Prostate gland (tissue), 2 donors: ENCODE data around the gene CFAP20. TPM values are rescaled to one million over a fixed set of nuclear protein-coding genes. Genes with fewer than 3 reads are reported as not detected.

Experiments
- DNase-seq: peaks from one replicate; pipeline ENCODE4 v3.0.0-alpha.2; 2019; ENCODE audit warnings: low spot score
- H3K27ac ChIP-seq, 2 donors: fragments of 200-600 bp; sonication (generic); 2 replicates each; pipeline ENCODE4 v1.5.1; 2017 to 2019
- H3K27me3 ChIP-seq: fragments of 200-600 bp; sonication (generic); replicated peaks from 2 replicates; pipeline ENCODE4 v1.5.1; 2019; ENCODE audit not compliant: insufficient read depth
- H3K36me3 ChIP-seq, 2 donors: fragments of 200-600 bp; sonication (generic); 1 replicate in 1 of 2; 2 replicates in 1 of 2; pipeline versions ENCODE4 v1.5.1 to v1.8.1; 2017 to 2019
- H3K4me1 ChIP-seq: fragments of 200-600 bp; sonication (generic); replicated peaks from 2 replicates; pipeline ENCODE4 v1.5.1; 2019
- H3K4me3 ChIP-seq, 2 donors: fragments of 200-600 bp; sonication (generic); 2 replicates each; pipeline ENCODE4 v1.5.1; 2017 to 2019
- H3K9me3 ChIP-seq: fragments of 200-600 bp; sonication (generic); 2 replicates; pipeline ENCODE4 v1.5.1; 2017
- CTCF ChIP-seq, 4 experiments: fragments of 200-600 bp in 2 of 4; fragments of 450-650 bp in 2 of 4; sonication (generic) in 2 of 4; IDR thresholded peaks; 1 replicate in 3 of 4; 2 replicates in 1 of 4; pipeline ENCODE4 v1.5.1; 2016 to 2019; ENCODE audit warnings: antibody characterized with exemption in 4 of 4, mild to moderate bottlenecking in 2 of 4, moderate library complexity in 2 of 4
- POLR2A ChIP-seq: fragments of 450-650 bp; IDR thresholded peaks from one replicate; pipeline ENCODE4 v1.6.1; 2016; ENCODE audit warnings: antibody characterized with exemption, mild to moderate bottlenecking
- POLR2AphosphoS5 ChIP-seq: sonication (generic); formaldehyde crosslinking; IDR thresholded peaks from one replicate; pipeline ENCODE4 v1.6.1; 2017; ENCODE audit warnings: antibody characterized with exemption
- WGBS: methylation state at CpG from one replicate; pipeline ENCODE4 v1.1.5; 2018; 5-methylcytosine and 5-hydroxymethylcytosine counted together
- intact Hi-C: fragments of 100-400 bp; cut with DNase I; formaldehyde crosslinking; loops from one replicate; pipeline ENCODE4 v1.14.2; 2022
- total RNA-seq, 2 donors: library from RNA; depleted of rRNA; stranded (reverse); fragments of >200 nt; gene quantifications; one replicate each; pipeline ENCODE4 v1.1.0, GENCODE V29; 2016

Gene CFAP20
- total RNA-seq, 2 donors from 2014 or later, result 27.2 to 77.7 TPM

GRCh38 chr16:58116081-58116480 is 13.1 kb downstream of the CFAP20 start:
- no peak overlapping the region for H3K27ac ChIP-seq
- intact Hi-C loops, result no loop called here
- H3K27me3 ChIP-seq, result no peaks in the 10 kb centered on the region
- peaks cover 6% of the 10 kb centered on the region for H3K4me1 ChIP-seq
- peaks cover 0 to 19% of the 10 kb centered on the region in 2 donors for H3K36me3 ChIP-seq
- 69% methylated on average over 6 of the region's 6 CpGs for WGBS
- no peak for DNase-seq
- no peak overlapping the region for H3K4me3 ChIP-seq
- no peaks in the 10 kb centered on the region for H3K9me3 ChIP-seq
- TF ChIP-seq POLR2A (no peak), POLR2AphosphoS5 (no peak), CTCF (IDR thresholded peaks at IDR 0.05) (no peak)

- 85% methylated on average over 23 of the region's 23 CpGs for WGBS
- intact Hi-C loops, result no loop called here
- DNase-seq, result no peak
- Histone ChIP-seq H3K27ac (no peak overlapping the region), H3K4me3 (no peak overlapping the region), H3K27me3 (no peaks in the 10 kb centered on the region), H3K4me1 (peaks cover 2% of the 10 kb centered on the region), H3K9me3 (no peaks in the 10 kb centered on the region), H3K36me3 (peaks cover 0 to 19% of the 10 kb centered on the region in 2 donors)
- TF ChIP-seq POLR2A (no peak), CTCF (IDR thresholded peaks at IDR 0.05) (no peak), POLR2AphosphoS5 (no peak)
Observed at GRCh38 chr16:58114827-58115825, 14.1 kb downstream of the CFAP20 start.

GRCh38 chr16:58111302-58111627 is 17.9 kb downstream of the CFAP20 start:
- Histone ChIP-seq H3K27me3 (no peaks in the 10 kb centered on the region), H3K36me3 (peaks cover 0 to 19% of the 10 kb centered on the region in 2 donors), H3K4me1 (no peaks in the 10 kb centered on the region), H3K9me3 (no peaks in the 10 kb centered on the region), H3K27ac (no peak overlapping the region), H3K4me3 (no peak overlapping the region)
- TF ChIP-seq POLR2A, result no peak
- no peak for TF ChIP-seq POLR2AphosphoS5
- TF ChIP-seq CTCF (IDR thresholded peaks at IDR 0.05), result no peak
- intact Hi-C loops, result no loop called here
- 93% methylated on average over 3 of the region's 3 CpGs for WGBS
- DNase-seq, result no peak

- H3K36me3 ChIP-seq, result peaks cover 0 to 19% of the 10 kb centered on the region in 2 donors
- H3K4me3 ChIP-seq, result no peak overlapping the region
- no peaks in the 10 kb centered on the region for H3K9me3 ChIP-seq
- DNase-seq, result no peak
- TF ChIP-seq POLR2AphosphoS5 (no peak), POLR2A (no peak), CTCF (IDR thresholded peaks at IDR 0.05) (no peak)
- 44% methylated on average over 12 of the region's 12 CpGs for WGBS
- intact Hi-C loops, result no loop called here
- no peaks in the 10 kb centered on the region for H3K27me3 ChIP-seq
- H3K4me1 ChIP-seq, result no peaks in the 10 kb centered on the region
- H3K27ac ChIP-seq, result no peak overlapping the region
Observed at GRCh38 chr16:58110571-58111301, 18.4 kb downstream of the CFAP20 start.
